GM18870 (cell line): ENCODE data around the gene IFNGR1.
A peak's percentile ranks its signal among the peaks of the same experiment; 100 is the strongest.

ENCODE experiments used
- ATAC-seq: cut with Tn5 transposase; IDR thresholded peaks from one replicate; pipeline ENCODE4 v1.9.1; 2021; ENCODE audit warnings: moderate library complexity; ENCODE audit not compliant: unreplicated experiment

IFNGR1 gene

DNA sequence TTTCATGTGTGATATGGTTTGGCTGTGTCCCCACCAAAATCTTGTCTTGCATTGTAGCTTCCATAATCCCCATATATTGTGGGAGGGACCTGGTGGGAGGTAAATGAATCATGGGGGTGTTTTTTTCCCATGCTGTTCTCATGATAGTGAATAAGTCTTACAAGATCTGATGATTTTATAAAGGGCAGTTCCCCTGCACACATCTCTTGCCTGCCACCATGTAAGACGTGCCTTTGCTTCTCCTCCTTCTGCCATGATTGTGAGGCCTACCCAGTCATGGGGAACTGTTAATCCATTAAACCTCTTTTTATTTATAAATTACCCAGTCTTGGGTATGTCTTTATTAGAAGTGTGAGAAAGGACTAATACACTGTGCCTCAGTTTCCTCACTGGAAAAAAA, 41.6 kb downstream of the IFNGR1 start:
- no peak for ATAC-seq

DNA sequence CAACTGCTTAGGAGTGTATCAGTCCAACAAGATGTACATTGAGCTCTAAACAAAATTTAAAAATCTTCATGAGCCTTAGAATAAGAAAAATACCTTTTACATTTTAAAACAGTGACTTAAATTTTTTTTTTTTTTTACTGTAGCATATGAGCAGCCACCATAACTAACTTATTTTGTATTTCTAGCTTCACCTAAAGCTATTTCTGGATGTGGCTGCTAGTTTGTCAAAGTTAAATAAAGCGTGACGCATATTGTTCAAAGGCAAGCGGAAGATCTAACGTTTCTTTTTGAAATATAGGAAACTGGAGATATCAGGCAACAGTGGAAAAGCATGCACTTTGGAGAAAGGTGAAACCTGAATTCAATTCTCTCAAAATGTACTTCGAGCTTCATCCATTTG, 42.5 kb downstream of the IFNGR1 start:
- no peak for ATAC-seq

DNA sequence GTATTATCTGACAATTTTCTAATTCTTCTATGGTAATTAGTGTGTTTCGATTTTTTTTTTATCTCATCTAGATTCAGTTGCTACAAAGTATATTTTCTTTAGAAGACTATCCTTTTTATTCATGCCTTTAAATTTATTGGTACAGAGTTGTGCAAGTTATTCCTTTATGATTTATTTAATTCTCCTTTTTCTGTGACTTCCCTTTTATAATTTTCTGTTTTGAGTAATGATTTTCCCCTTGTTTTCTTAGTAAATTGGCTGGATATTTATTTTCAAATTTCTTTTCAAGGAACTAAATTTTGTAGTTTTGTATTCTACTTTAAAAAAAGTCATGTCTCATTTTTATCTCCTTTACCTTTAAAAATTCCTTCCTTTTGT, 43.3 kb downstream of the IFNGR1 start:
- ATAC-seq, result no peak

DNA sequence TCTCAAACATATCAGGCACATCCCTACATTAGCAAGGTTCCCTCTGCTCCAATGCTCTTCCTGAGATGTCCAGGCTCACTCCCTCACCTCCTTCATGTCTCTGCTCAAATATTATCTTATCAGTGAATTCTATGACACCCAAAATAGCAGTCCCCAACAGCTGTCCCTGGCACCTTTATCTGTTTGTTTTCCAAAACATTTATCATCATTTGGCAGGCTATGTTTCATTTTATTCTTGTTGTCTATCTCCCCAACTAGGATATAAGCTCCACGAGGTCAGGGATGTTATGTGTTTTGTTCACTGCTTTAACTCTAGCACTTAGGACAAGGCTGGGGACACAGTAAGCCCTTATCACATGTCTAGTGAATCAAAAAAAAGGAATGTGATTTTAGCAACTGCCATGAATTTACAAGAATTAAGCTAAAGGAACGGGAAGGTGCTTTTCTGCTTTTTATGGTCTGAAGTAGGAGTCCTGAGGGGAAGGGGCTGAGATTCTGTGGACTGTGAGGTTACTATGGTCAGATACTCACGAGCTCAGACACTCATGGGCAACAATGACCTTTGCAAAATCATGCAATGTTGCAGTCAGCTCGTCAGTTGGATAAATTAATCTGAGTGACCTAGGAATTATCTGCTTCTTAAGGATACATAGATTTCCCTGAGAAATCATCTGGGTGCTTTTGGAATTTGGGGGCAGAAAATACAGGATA, 43.9 kb downstream of the IFNGR1 start:
- no peak for ATAC-seq

DNA sequence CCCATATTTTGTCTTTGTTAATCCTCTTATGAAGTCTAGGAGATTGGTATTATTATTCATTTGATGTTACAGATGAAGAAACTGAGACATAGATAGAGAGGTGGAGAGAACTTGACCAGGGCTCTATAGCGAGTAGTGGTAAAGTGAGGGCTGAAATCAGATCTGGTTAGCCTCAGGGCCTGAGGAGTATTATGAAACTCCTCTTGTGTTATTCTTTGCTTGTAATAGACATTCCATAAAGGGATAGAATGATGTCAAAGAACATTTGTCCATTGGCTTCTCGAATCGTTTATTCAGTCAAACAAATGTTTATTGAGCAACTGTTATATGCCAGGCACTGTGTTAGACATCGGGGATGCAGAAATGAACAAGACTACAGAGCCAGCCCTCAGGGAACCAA, 45.7 kb downstream of the IFNGR1 start, which contains the start of gene IL22RA2:
Gene IL22RA2 (minus strand): TSS at position 144 of the 400 bp plus-strand sequence. CDS start 11,895 bp downstream, outside the sequence.
- no peak for ATAC-seq

DNA sequence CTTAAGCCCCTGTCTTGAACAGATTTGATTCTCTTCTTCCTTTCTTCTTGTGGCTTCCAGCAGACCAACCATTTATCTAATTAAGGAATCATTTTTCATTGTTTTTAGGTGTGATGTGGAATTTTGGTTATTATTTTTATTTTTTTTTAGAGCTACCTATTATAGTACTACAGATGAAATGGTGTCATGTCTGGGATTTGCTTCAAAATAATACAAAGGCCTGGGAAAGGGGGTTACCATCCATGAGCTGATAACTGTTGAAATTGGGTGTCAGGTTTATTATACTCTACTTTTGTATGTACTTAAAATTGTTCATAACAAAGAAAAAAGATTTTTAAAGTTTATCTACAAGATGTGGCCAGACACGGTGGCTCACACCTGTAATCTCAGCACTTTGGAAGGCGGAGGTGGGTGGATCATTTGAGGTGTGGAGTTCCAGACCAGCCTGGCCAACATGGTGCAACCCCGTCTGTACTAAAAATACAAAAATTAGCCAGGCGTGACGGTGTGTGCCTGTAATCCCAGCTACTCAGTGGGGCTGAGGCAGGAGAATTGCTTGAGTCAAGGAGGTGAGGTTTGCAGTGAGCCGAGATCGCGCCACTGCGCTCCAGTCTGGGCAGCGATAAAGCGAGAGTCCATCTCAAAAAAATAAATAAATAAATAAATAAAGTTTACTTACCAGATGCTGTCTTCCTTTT, 46.3 kb downstream of the IFNGR1 start:
- ATAC-seq, result no peak

DNA sequence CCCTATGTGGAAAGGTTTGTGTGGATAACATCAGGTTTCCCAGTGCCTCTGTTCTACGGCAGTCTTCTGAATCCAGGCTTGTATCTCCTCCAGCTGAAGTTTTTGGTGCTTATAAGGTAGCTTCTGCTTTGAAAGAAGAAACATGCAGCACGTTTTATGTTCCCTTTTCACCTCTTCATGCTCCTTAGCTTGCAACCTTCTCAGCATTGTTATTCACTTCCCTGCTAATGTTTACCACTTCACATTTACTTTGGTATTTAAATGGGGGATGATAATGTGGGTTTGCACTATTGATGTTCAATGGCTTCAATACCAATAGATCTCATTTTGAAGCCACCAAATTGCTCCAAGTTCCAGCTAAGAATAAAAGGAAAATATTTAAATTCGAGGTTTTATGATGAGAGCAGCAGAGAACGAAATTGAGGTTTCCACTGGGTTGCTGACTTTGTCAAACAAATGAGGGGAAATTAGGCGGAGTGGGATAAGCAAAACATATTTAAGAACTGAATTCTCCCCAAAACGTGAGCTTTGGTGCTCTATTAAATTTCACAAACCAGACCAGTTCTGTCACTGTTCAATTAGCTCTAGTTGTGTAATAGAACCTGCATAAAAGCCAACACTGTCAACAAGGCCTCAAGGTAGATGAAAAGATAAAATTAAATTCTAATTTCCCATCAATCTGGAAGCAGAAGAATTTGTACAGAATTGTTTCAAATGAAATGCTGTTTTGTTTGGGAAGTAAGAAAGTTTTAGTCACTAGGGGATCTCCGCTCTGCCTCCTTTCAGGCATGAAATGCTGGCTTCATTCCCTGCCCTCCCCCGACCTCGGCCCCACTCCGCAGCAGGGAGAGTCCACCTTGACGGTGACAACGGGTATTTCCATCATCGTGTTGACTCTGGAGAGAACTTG, 47.1 kb downstream of the IFNGR1 start:
- ATAC-seq, result no peak

DNA sequence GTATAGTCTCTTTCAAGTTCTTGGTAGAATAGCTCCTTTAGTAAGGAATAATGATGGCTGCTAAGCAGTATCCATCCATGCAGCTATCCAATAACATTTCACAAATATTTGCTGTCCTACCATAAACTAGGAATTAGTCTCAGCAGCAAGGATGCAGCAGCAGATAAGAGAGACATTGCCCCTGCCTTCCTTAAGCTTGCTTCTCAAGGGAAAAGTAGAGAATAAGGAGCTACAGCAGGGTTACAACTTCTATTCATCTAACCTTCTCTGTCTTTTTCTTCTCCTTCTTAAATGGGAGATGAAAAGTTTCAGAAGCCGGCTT, 48.2 kb downstream of the IFNGR1 start:
- no peak for ATAC-seq

DNA sequence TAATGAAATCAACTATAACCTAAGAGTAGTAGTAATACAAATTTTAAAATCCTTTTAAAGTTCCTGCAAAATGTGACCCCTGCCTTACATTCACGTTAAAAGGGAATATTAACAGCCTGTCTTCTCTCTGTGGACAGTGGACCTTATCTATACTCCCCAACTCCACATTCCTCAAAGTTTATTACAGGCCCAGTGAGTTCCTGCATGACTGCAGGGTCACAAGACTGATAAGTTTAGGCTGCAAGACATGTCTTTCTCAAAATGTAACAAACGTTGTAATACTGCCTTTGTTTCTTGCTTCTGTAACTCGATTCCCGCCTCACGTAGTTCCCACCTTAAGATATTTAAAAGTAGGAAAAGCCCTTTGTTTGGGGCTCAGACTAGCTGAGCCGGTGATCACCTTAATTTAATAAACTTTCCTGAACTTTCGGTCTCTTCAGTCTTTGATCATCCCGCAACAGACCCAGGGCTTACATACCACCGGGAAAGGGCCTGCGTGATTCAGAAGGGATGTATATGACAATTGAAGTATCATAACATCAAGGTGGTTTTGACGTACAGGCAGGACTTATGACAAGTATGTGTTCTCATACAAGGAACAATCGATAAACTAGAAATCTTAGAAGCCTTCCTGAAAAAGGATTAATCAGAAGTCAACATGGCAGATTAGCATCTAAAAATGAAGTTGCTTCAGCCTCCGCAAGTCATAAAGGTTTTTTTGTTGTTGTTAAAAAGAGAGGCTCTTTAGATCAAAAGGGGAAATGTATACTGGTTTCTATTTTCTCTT, 48.7 kb downstream of the IFNGR1 start:
- no peak for ATAC-seq

DNA sequence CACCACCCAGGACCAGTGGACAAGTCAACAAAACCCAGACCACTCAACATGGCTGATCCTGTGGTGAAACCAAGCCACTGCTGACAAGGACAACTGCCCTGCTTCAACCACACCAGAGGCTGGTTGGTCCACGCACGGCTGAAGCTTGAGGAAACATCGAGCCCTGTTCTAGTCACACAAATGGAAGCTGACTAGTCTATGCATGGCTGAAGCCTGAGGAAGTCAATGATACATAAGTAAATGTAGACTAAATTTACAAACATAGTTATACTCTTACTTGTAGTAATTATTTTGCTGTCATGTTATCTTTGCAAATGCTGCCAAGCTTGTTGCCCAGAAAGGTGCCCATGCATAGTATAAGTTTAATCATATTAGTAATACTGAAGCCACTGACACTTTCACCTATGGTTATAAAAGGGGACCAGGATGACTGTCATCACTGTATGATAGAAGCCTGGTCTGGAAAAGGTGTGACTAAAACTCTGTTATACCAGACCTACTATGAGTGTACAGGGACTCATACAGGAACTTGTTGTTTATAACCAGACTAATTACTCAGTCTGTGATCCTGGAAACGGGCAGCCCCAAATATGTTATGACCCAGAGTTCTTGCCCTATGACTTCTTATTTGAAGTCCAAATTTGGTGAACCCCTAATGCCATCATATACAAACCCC, 51.3 kb downstream of the IFNGR1 start:
- ATAC-seq, result no peak

DNA sequence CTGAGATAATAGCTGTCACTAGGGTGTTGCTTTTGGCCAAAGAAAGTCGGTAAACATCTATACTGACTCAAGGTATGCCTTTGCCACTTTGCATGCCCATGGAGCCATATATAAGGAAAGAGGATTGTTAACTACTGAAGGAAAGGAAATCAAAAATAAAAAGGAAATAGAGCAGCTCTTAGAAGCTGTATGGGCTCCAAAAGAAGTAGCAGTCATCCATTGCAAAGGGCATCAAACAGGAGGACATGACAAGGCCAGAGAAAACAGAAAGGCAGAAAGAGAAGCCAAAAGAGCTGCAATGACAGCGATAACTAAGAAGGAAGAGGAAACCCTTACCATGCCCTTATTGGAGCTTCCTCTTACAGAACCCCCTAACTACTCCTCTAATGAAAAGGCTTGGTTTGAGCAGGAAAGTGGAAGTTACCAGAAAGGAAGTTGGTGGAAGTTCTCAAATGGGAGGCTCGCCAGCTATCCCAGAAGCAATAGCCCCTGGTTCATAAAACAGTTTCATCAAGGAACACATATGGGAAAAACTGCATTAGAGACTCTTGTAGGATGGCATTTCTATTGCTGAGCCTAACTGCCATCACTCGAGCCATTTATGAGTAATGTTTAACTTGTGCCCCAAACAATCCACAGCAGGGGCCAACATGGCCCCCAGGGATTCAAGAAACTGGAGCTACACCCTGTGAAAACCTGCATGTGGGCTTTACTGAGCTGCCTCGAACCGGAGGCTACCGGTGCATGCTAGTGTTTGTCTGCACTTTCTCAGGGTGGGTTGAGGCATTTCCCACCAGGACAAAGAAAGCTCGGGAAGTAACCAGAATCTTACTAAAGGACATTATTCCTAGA, 52.7 kb downstream of the IFNGR1 start:
- ATAC-seq, result no peak

DNA sequence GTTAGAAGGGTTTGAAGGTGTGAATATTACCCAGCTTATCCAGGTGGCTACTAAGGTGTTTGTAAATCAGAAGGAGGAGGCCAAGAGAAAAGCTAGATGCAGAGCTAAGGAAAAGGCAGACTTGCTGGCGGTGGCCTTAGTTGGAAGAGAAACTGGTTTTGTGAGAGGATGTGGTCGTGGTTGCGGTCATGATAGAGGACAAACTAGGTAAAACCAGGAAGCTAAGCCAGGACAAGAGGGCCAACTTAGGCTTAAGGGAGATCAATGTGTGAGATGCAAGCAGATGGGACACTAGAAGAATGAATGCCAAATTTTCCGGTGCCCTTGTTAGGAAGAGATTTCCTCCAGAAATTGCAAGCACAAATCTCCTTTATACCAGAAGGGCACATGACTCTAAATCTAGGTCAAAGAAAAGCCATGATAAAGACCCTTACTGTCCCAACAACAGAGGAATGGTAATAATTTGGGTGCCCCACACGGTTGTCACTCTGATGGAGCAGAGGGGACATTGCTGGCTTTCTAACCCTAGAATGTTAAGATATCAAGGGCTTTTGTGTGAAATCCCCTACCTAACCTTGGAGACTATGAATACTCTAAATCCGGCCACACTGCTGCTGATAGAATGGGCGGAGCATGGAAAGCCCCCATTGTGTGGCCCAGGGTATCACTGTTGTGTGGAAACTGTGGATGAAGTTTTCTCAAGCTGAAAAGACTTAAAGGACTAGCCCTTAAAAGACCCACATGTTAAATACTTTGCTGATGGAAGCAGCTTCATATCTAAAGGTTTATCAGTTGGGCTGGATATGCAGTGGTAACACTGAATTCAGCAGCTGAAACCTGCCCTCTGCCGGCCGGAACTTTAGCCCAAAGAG, 53.6 kb downstream of the IFNGR1 start:
- ATAC-seq, result peak; percentile 64

DNA sequence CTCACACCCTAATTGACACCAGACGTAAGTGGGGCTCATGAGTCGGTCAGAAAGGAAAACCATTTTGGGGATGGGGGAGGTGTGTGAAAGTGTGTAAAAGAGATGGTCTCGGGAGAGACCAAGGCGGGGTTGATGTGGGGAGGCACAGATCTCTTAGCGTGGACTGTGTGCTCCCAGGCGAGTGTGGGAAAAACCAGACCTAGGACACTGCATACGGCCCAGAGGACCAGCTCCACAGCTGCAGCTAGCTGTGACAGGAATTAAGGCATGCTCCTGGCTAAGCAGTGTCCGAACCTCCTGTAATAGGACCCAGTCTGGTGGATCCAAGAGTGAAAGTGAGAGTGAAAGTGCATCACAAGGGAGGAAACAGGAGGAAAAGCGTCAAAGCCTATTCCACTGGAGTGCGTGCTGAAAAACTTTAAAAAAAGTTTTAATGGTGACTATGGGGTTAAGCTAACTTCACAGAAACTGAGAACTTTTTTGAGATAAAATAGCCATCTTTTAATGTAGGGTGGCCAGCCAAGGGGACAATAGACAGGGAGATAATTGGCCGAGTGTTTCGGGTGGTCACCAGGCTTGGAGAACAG, 55.4 kb downstream of the IFNGR1 start:
- ATAC-seq, result no peak

DNA sequence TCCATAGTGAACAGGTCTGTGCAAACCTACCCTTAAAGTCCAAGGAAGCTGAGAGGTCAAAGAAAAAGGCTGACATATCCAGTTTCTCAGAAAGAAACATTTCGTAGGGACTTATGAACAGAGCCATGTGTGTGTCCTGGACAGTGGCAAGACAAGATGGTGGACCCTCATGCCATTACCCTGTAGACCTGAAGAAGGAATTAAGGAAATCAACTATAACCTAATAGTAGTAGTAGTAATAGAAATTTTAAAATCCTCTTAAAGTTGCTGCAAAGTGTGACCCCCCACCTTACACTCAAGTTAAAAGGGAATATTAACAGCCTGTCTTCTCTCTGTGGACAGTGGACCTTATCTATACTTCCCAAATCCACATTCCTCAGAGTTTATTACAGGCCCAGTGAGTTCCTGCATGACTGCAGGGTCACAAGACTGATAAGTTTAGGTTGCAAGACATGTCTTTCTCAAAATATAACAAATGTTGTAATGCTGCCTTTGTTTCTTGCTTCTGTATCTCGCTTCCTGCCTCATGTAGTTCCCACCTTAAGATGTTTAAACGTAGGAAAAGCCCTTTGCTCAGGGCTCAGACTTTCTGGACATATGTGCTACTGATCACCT, 56.4 kb downstream of the IFNGR1 start:
- no peak for ATAC-seq

DNA sequence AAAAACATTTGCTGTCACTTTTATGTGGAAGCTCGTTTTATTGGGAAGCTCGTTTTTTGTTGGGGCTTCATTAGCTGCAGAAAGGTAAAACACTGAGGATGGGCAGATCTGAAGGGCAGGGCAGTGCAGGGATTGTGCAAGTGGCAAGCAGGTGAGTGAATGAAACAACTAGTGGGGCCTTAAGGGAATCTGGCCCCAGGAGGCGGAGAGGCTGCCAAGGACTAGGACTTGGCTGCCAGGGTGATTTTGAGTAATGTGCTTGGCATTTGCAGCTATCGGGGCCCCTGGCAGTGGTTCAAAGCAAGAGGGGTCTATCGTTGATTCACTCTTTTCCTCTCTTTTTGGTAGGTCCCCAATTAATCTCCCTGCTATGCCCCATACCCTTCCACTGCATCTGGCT, 57.2 kb downstream of the IFNGR1 start:
- ATAC-seq, result no peak

DNA sequence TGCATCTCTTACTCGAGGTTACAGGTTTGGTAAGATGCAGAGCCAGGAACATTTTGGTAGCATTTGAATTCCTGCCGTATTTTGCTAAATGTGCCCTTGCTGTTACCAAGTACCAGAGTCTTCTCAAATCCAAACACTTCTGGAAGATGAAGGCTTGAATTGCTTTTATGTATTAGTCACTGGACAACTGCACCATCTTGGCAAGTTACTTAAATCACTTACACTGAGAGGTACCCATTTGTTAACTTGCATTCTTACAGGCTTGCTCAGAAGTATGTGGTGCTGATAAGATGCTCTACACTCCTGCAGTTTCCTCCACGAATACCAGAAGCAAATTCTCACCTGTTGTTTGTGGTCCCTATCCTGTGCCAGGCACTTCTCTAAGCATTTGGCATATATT, 58.4 kb downstream of the IFNGR1 start:
- ATAC-seq, result no peak

DNA sequence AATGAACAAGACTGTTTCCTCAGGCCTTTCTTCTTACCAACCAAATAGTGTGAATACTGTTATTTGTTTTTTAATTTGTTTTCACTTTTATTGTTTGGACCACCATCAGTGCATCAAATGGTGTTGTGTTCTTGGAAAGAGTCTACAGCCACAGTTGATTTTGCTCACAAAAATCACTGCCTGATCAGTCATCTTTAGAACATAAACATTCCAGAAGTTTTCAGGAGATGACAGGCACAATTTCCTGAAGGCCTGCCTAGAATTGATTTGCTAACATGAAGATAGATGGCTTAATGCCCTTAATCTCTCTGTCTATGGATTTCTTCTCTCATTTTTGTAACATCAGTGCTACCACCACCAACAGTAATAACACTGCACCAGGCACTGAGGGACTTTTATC, 59.3 kb downstream of the IFNGR1 start:
- ATAC-seq, result no peak

DNA sequence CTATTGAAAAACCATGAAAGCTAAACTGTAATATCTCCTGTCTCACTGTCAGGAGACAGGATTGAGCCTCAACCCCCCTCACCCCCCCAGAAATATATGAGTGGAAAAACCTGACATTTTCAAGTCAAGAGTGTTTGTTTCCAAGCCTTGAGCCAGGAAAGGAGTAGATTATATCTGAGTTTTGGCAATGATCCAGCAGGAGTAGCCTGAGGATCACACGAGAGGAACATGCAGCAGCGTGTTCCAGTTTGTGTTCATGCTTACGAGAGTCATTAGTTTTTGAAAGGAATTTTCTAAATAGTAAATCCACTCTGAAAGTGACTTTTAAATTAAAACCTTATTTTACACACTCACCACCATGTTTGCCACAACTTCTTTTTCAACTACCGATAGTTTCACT, 61.6 kb downstream of the IFNGR1 start:
- no peak for ATAC-seq
